Endothelial cell of umbilical vein (primary cell): ENCODE results near the gene UAP1L1.

Source experiments
- EZH2 ChIP-seq: IDR thresholded peaks from 2 replicates; pipeline ENCODE4 v1.6.1; 2012; ENCODE audit warnings: borderline replicate concordance, low read depth, mild to moderate bottlenecking, moderate library complexity, low read length, inconsistent platforms; ENCODE audit not compliant: severe bottlenecking
- GATA2 ChIP-seq: IDR thresholded peaks from 2 replicates; pipeline ENCODE4 v1.7.0; 2011; ENCODE audit warnings: low read depth, mild to moderate bottlenecking, moderate library complexity, mixed read lengths, low read length; ENCODE audit not compliant: insufficient read length, insufficient read depth
- MYC ChIP-seq: IDR thresholded peaks from one replicate; pipeline ENCODE4 v1.6.1; 2011; ENCODE audit warnings: mild to moderate bottlenecking, low read depth, low read length
- POLR2A ChIP-seq: IDR thresholded peaks from 2 replicates; pipeline ENCODE4 v1.6.1; 2012; ENCODE audit warnings: low read depth, mild to moderate bottlenecking, control low read depth, low read length
- TF ChIP-seq, protein P1 (sequence below), 2 donors: IDR thresholded peaks; 1 replicate in 1 of 2; 2 replicates in 1 of 2; pipeline ENCODE4 v1.5.1; 2011; ENCODE audit warnings: low read length in 2 of 2, mild to moderate bottlenecking in 2 of 2, moderate library complexity in 2 of 2, control low read depth in 1 of 2, inconsistent platforms in 1 of 2, low read depth in 1 of 2; ENCODE audit not compliant: insufficient read depth in 1 of 2; ENCODE audit errors: extremely low read depth in 1 of 2

DNA sequence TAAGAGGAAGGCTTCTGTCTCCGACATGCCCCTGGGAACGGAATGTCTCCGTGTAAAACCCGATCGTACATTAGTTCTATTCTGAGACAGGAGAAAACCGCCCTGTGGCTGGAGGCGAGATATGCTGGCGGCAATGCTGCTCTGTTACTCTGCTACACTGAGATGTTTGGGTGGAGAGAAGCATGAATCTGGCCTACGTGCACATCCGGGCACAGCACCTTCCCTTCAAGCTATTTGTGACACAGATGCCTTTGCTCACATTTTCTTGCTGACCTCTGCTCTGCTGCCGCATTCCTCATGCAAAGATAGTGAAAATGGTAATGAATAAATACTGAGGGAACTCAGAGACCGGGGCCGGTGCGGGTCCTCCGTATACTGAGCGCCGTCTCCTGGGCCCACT is 39.4 kb downstream of the UAP1L1 start:
- no peak for TF ChIP-seq MYC
- TF ChIP-seq EZH2 = no peak
- TF ChIP-seq, protein P1, sequence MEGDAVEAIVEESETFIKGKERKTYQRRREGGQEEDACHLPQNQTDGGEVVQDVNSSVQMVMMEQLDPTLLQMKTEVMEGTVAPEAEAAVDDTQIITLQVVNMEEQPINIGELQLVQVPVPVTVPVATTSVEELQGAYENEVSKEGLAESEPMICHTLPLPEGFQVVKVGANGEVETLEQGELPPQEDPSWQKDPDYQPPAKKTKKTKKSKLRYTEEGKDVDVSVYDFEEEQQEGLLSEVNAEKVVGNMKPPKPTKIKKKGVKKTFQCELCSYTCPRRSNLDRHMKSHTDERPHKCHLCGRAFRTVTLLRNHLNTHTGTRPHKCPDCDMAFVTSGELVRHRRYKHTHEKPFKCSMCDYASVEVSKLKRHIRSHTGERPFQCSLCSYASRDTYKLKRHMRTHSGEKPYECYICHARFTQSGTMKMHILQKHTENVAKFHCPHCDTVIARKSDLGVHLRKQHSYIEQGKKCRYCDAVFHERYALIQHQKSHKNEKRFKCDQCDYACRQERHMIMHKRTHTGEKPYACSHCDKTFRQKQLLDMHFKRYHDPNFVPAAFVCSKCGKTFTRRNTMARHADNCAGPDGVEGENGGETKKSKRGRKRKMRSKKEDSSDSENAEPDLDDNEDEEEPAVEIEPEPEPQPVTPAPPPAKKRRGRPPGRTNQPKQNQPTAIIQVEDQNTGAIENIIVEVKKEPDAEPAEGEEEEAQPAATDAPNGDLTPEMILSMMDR (IDR thresholded peaks at IDR 0.05; ENCODE audit: extremely low read depth in 1 of 2, insufficient read depth in 1 of 2, low read depth in 1 of 2, low read length in 2 of 2) = no peak
- no peak for TF ChIP-seq GATA2
- no peak for TF ChIP-seq POLR2A
